WTC11 (cell line): ENCODE data around the gene HMGXB3.

Experiments
- JUN ChIP-seq: sonication (generic); formaldehyde crosslinking; IDR thresholded peaks from 2 replicates; pipeline ENCODE4 v1.8.0; 2023; ENCODE audit warnings: mild to moderate bottlenecking, missing genetic modification reagents
- MLX ChIP-seq: sonication (generic); formaldehyde crosslinking; IDR thresholded peaks from 2 replicates; pipeline ENCODE4 v1.8.1; 2023; ENCODE audit warnings: mild to moderate bottlenecking, missing genetic modification reagents, moderate library complexity
- NFE2L1 ChIP-seq: sonication (generic); formaldehyde crosslinking; IDR thresholded peaks from 2 replicates; pipeline ENCODE4 v1.8.1; 2023; ENCODE audit warnings: missing genetic modification reagents
- NR1H2 ChIP-seq: sonication (generic); formaldehyde crosslinking; IDR thresholded peaks from 2 replicates; pipeline ENCODE4 v1.9.0; 2021; ENCODE audit warnings: mild to moderate bottlenecking, moderate library complexity, missing genetic modification reagents
- RORB ChIP-seq: fragments of 250-450 bp; sonication (Bioruptor Pico); IDR thresholded peaks from 2 replicates; pipeline ENCODE4 v1.9.0; 2021; ENCODE audit warnings: mild to moderate bottlenecking
- SMAD3 ChIP-seq: sonication (generic); formaldehyde crosslinking; IDR thresholded peaks from 2 replicates; pipeline ENCODE4 v1.8.0; 2022; ENCODE audit warnings: missing genetic modification reagents, mild to moderate bottlenecking, borderline replicate concordance
- ZNF416 ChIP-seq: fragments of 250-450 bp; sonication (Bioruptor Pico); IDR thresholded peaks from 2 replicates; pipeline ENCODE4 v1.9.0; 2021; ENCODE audit warnings: mild to moderate bottlenecking, inconsistent platforms
- ZNF423 ChIP-seq: fragments of 250-450 bp; sonication (Bioruptor Pico); IDR thresholded peaks from 2 replicates; pipeline ENCODE4 v2.1.2; 2022; ENCODE audit warnings: mild to moderate bottlenecking, moderate library complexity
- TF ChIP-seq, protein P1 (sequence below): fragments of 200-600 bp; IDR thresholded peaks from 2 replicates; pipeline ENCODE4 v1.8.0; 2022; ENCODE audit warnings: antibody characterized with exemption
- TF ChIP-seq, protein P2 (sequence below): sonication (generic); formaldehyde crosslinking; IDR thresholded peaks from 2 replicates; pipeline ENCODE4 v1.8.1; 2023; ENCODE audit warnings: mild to moderate bottlenecking, missing genetic modification reagents

DNA sequence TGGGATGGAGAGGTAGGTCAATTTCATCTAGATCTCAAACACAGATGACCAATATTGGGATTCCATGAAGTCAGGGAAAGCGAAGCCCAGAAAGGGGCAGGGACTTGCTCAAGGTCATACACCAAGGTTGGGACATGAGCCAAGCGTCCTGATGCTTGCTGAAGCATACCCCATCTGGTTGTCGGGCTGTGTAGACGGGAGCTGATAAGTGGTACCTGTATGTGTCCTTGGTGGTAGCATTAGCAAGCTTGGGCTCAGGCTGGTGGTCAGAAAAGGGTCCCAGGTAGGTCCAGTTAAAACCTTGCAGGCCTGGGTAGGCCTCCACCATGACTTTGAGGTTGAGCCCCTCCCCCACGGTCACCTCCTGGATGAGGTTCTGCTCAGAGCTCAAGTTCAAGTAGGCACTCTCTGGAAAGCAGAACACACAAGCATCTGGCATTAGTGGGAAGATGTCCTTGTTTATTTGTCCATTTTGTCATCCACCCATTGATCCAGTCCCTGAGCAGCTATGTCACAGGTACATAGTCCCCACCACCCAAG, 72.6 kb downstream of the HMGXB3 start:
- TF ChIP-seq RORB (CRISPR knock-in tag), result no peak
- TF ChIP-seq ZNF416 (CRISPR knock-in tag), result no peak
- TF ChIP-seq, protein P1, sequence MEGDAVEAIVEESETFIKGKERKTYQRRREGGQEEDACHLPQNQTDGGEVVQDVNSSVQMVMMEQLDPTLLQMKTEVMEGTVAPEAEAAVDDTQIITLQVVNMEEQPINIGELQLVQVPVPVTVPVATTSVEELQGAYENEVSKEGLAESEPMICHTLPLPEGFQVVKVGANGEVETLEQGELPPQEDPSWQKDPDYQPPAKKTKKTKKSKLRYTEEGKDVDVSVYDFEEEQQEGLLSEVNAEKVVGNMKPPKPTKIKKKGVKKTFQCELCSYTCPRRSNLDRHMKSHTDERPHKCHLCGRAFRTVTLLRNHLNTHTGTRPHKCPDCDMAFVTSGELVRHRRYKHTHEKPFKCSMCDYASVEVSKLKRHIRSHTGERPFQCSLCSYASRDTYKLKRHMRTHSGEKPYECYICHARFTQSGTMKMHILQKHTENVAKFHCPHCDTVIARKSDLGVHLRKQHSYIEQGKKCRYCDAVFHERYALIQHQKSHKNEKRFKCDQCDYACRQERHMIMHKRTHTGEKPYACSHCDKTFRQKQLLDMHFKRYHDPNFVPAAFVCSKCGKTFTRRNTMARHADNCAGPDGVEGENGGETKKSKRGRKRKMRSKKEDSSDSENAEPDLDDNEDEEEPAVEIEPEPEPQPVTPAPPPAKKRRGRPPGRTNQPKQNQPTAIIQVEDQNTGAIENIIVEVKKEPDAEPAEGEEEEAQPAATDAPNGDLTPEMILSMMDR, result no peak
- TF ChIP-seq MLX (CRISPR knock-in tag), result no peak
- TF ChIP-seq NFE2L1, result no peak
- TF ChIP-seq JUN (CRISPR knock-in tag), result no peak
- TF ChIP-seq NR1H2, result no peak
- no peak for TF ChIP-seq SMAD3
- TF ChIP-seq, protein P2, sequence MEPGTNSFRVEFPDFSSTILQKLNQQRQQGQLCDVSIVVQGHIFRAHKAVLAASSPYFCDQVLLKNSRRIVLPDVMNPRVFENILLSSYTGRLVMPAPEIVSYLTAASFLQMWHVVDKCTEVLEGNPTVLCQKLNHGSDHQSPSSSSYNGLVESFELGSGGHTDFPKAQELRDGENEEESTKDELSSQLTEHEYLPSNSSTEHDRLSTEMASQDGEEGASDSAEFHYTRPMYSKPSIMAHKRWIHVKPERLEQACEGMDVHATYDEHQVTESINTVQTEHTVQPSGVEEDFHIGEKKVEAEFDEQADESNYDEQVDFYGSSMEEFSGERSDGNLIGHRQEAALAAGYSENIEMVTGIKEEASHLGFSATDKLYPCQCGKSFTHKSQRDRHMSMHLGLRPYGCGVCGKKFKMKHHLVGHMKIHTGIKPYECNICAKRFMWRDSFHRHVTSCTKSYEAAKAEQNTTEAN (CRISPR knock-in tag), result no peak
- TF ChIP-seq ZNF423, result no peak
